GM12801 (cell line): ENCODE results near the gene DDX24.

Experiments
- TF ChIP-seq, protein P1 (sequence below): IDR thresholded peaks from one replicate; pipeline ENCODE4 v1.5.1; 2011; ENCODE audit warnings: control low read depth; ENCODE audit not compliant: insufficient read length; ENCODE audit errors: extremely low read depth

Gene DDX24

DNA sequence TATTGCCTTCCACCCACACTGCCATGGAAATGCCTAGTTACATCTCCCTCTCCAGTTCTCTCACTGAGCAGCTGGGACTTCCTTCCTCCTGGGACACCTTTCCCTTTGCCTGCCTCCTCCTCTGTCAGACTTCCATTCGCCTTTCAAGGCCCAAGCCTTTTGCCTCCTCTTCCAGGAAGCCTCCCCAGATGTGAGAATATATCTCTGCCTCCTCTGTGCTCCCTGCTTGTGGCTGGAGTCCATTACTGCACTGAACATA is 45.3 kb upstream of the DDX24 start:
- TF ChIP-seq, protein P1, sequence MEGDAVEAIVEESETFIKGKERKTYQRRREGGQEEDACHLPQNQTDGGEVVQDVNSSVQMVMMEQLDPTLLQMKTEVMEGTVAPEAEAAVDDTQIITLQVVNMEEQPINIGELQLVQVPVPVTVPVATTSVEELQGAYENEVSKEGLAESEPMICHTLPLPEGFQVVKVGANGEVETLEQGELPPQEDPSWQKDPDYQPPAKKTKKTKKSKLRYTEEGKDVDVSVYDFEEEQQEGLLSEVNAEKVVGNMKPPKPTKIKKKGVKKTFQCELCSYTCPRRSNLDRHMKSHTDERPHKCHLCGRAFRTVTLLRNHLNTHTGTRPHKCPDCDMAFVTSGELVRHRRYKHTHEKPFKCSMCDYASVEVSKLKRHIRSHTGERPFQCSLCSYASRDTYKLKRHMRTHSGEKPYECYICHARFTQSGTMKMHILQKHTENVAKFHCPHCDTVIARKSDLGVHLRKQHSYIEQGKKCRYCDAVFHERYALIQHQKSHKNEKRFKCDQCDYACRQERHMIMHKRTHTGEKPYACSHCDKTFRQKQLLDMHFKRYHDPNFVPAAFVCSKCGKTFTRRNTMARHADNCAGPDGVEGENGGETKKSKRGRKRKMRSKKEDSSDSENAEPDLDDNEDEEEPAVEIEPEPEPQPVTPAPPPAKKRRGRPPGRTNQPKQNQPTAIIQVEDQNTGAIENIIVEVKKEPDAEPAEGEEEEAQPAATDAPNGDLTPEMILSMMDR, result no peak

DNA sequence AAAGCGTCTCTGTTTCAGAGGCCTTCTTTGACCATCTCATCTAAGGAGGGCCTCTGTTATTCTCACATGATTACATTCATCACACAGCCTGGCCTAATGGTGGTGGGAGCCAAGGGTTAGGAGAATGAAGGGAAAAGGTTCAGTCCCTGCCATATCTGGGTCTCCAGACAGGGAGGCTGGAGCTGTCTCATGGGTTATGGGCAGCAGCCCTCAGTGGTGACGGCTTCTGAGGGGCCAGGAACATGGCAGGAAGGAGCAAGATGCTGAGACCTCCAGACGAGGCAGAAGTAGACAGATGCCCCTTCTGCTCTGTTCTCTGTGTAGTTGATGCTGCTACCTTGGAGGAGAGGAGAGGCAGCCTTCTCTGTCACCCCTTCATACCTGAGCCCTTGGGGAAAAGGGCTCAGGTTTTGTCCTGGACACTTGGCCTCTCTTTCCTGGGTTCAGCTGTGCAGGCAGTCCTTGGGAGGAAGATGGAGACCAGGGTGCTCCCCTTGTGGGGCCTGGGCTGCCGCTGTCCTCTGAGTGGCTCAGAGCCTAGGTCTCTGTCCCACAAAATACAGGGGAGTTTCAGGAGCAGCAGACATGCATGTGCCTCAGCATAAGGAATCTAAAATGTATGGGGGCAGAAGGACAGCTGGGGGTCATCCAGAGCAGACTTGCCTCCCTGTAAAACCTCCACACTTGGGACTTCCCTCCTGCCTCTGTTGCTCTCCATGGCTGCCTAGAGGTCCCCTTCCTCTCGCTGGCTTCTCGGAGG is 44.8 kb upstream of the DDX24 start:
- TF ChIP-seq, protein P1, result no peak

DNA sequence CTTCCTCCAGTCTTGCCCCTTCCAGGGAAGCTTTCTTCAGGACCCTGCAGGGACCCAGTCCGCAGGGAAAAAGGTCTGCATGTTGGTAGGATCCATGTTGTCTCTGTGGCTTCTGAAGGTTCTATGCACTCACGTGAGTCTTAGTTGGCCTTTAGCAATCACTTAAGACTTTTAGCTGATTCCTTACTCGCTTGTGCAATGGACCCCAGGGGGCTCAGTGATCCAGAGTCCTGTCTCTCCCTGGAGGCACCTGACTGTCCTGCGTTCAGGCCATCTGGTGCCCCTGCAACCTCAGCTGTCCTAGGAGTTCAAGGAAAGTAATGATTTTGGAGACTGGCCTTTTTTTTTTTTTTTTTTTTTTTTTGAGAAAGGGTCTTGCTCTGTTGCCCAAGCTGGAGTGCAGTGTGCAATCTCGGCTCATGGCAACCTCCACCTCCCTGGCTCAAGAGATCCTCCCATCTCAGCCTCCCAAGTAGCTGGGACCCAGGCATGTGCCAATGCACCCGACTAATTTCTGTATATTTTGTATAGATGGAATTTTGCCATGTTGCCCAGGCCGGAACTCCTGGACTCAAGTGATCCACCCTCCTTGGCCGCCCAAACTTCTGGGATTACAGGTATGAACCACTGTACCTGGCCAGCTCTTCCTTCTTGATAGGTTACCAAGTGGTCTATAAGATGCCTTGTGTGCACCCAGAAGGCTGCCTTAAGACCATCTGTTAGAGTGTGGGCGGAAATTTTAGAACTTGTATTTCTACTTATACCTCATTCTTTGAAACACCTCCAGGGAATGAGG is 43.8 kb upstream of the DDX24 start:
- TF ChIP-seq, protein P1, result no peak

DNA sequence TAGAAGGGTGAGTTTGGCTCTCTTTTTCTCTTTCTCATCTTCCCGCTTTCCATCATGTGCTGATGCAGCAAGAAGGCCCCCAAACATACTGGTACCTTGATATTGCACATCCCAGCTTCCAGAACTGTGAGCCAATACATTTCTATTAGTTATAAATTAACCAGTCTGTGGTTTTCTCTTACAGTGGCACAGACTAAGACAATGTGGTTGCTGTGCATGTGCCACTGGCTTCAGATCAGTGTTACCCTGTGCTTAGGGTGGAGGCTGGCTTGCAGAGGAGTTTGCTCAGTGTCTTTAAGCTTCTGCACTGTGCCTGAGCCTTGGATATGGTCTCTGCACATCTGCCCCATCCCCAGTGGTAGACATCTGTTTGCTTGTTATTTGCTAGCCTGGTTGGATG is 42.9 kb upstream of the DDX24 start:
- TF ChIP-seq, protein P1, result no peak

DNA sequence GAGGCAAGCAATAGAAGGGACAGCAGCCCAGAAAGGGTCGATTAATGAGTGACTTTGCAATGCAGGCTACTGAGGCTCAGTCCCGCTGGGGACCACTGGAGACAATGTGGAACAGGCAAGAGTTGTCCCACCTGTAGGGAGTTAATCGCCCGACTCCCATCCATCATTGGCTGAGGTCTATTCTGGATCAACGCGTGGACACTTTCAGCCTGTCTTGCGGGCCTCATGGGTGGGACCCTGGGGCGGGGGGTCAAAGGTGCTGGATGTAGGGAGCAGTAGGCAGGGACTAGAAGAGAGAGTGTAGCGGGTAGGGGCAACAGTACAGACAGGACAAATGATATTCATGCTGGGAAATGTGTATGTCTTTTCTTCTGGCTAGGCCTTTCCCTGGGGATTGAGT is 42.3 kb upstream of the DDX24 start:
- TF ChIP-seq, protein P1, result no peak

DNA sequence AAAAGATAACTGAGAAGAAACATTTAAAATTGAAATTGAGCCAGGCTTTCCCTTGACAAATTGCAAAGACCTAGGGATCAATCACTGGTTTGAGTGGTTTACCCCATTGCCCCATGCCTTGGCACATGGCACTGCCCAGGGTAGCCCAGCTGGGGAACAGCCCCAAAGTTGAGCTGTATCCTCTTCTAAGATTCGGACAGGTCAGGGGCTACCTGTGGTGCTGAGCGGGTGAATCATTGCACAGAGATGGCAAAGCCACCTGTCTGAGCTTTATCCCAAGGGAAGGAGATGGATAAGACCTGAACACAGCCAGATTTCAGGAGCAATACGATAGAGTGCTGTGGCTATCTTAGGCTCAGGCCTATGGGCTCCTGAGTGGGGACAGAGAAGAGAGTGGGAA is 41.4 kb upstream of the DDX24 start:
- TF ChIP-seq, protein P1, result no peak

DNA sequence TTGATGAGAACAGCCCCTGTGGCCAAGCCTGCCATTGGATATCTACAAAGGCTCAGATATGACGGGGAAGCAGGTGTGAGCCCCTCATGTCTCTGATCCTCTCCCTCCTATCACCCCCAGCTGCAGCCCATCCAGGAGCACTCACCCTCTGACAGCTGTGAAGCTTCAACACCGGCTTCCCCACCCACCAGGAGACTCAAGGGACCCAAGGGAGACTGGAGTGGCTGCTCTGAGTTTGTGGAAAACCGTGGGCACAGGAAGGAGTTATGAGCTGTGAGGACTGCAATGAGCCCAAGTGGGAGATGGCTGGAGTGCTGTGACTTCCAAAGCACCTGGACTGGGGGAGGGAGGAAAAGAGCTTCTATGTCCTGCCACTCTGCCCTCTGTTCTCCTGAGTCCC is 40.5 kb upstream of the DDX24 start:
- TF ChIP-seq, protein P1, result no peak
